GM20000 (cell line): ENCODE measurements around the gene USF3.
"Not testable (repeated sequence)": the region's sequence is repeated elsewhere in the genome, so short reads cannot be mapped to it uniquely, and the experiment has no call there.

Experiments used
- DNase-seq: peaks from one replicate; pipeline ENCODE4 v3.0.0; 2012; ENCODE audit warnings: low spot score
- CTCF ChIP-seq: IDR thresholded peaks from 2 replicates; pipeline ENCODE4 v1.5.1; 2012; ENCODE audit warnings: mild to moderate bottlenecking, control low read depth; ENCODE audit errors: extremely low read depth, missing control alignments

The USF3 gene

GRCh38 chr3:113637756-113638155, 58.7 kb downstream of the USF3 start:
- no peak for TF ChIP-seq CTCF
- no peak for DNase-seq

- not testable (repeated sequence) for DNase-seq
Measured at GRCh38 chr3:113636034-113636433, 60.4 kb downstream of the USF3 start.

- TF ChIP-seq CTCF, result no peak
- no peak for DNase-seq
Measured at GRCh38 chr3:113634782-113635474, 61.5 kb downstream of the USF3 start.

- no peak for TF ChIP-seq CTCF
- no peak for DNase-seq
Measured at GRCh38 chr3:113631573-113631972, 64.9 kb downstream of the USF3 start.

- no peak for TF ChIP-seq CTCF
- DNase-seq, result peak; percentile 28
Measured at GRCh38 chr3:113630956-113631542, 65.4 kb downstream of the USF3 start.

- TF ChIP-seq CTCF, result no peak
- no peak for DNase-seq
Measured at GRCh38 chr3:113629584-113630421, 66.6 kb downstream of the USF3 start.

GRCh38 chr3:113628788-113629187, 67.7 kb downstream of the USF3 start:
- no peak for TF ChIP-seq CTCF
- no peak for DNase-seq
